ENCODE results near the gene FNDC11.
"Not testable (repeated sequence)": the region's sequence is repeated elsewhere in the genome, so short reads cannot be mapped to it uniquely, and the experiment has no call there.

The FNDC11 gene

GRCh38 chr20:63601679-63602078 is 47.7 kb downstream of the FNDC11 start:
- DNase-seq (ENCODE audit: low spot score), result not testable (repeated sequence)

DNA sequence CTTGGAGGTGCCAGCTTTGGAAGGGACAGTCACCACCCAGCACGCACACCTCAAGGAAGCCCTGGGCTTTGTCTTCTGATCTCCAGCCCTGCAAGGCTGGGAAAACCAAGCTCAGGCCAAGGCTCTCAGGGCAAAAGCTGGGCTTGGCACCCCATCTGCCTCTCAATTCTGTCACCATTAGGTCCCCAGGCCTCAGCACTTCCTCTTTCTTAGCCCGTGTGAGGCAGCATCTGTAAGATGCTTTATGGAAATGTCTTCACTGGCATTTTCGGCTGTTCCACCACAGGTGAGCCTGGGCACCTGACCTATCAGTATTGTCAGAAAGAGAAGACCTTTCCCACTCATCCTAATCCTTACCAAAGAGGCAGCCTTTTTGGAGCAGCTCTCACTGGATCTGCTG is 48.4 kb downstream of the FNDC11 start:
- no peak for DNase-seq (ENCODE audit: low spot score)

Measured in hepatic stellate cell (primary cell).